Natural killer cell treated with Interleukin-12 subunit alpha and Interleukin-12 subunit beta and Interleukin-15 and Interleukin-18, amount 100 ng/mL, for 72 hours (primary cell): ENCODE measurements around the gene MYOM3. TPM values are rescaled to one million over a fixed set of nuclear protein-coding genes. Genes with fewer than 3 reads are reported as not detected.
"Not testable (repeated sequence)": the region's sequence is repeated elsewhere in the genome, so short reads cannot be mapped to it uniquely, and the experiment has no call there.

Experiments used
- ATAC-seq, 2 donors: fragments of 150-1000 bp; cut with Tn5 transposase in 1 of 2; sonication (Bioruptor Pico), chemical (Tn5 transposase) in 1 of 2; 2 replicates each; pipeline ENCODE4 v1.10.0; 2021
- DNase-seq: peaks from one replicate; pipeline ENCODE4 v3.0.0; 2022; ENCODE audit warnings: low spot score
- H3K27ac Mint-ChIP-seq, 2 donors: 1 replicate in 1 of 2; 2 replicates in 1 of 2; pipeline ENCODE4 v1.8.0; 2022; ENCODE audit warnings: mixed read lengths in 2 of 2, mild to moderate bottlenecking in 1 of 2, moderate library complexity in 1 of 2
- H3K27me3 Mint-ChIP-seq, 2 donors: 1 replicate in 1 of 2; 2 replicates in 1 of 2; pipeline ENCODE4 v1.8.0; 2022; ENCODE audit warnings: mixed read lengths in 2 of 2
- H3K36me3 Mint-ChIP-seq: one replicate; pipeline ENCODE4 v1.8.0; 2022; ENCODE audit warnings: mixed read lengths
- H3K4me1 Mint-ChIP-seq, 2 donors: 1 replicate in 1 of 2; 2 replicates in 1 of 2; pipeline ENCODE4 v1.8.0; 2022; ENCODE audit warnings: low read depth in 2 of 2, mixed read lengths in 2 of 2, mild to moderate bottlenecking in 1 of 2
- H3K4me3 Mint-ChIP-seq: one replicate; pipeline ENCODE4 v1.8.0; 2022; ENCODE audit warnings: mixed read lengths
- H3K9me3 Mint-ChIP-seq: 2 replicates; pipeline ENCODE4 v1.8.0; 2022; ENCODE audit warnings: mixed read lengths
- total RNA-seq, 2 donors: library from RNA; stranded (reverse); gene quantifications; one replicate each; pipeline ENCODE4 v1.2.3, GENCODE V29; 2022

MYOM3 gene
- total RNA-seq, 2 donors from 2014 or later = not detected

- DNase-seq = no peak
- H3K9me3 Mint-ChIP-seq = no peaks in the 10 kb centered on the region
- H3K4me1 Mint-ChIP-seq = no peaks in the 10 kb centered on the region
- peaks cover 0 to 6% of the 10 kb centered on the region in 2 donors for H3K27me3 Mint-ChIP-seq
- ATAC-seq = no peak
- H3K27ac Mint-ChIP-seq = no peak overlapping the region
- no peak overlapping the region for H3K4me3 Mint-ChIP-seq
- no peaks in the 10 kb centered on the region for H3K36me3 Mint-ChIP-seq
Observed at GRCh38 chr1:24051206-24051945, 60.6 kb downstream of the MYOM3 start.

- Mint-ChIP-seq H3K4me1 (no peaks in the 10 kb centered on the region), H3K27ac (no peak overlapping the region), H3K4me3 (no peak overlapping the region), H3K36me3 (no peaks in the 10 kb centered on the region), H3K9me3 (no peaks in the 10 kb centered on the region), H3K27me3 (peaks cover 0 to 6% of the 10 kb centered on the region in 2 donors)
- DNase-seq (no peak), ATAC-seq (no peak)
Observed at GRCh38 chr1:24049733-24050132, 62.2 kb downstream of the MYOM3 start.

GRCh38 chr1:24048894-24049293 is 63.0 kb downstream of the MYOM3 start:
- not testable (repeated sequence) for H3K9me3 Mint-ChIP-seq, H3K27ac Mint-ChIP-seq, H3K27me3 Mint-ChIP-seq, ATAC-seq, H3K4me3 Mint-ChIP-seq, H3K4me1 Mint-ChIP-seq, H3K36me3 Mint-ChIP-seq, DNase-seq

GRCh38 chr1:24048205-24048869 is 63.6 kb downstream of the MYOM3 start:
- no peak for ATAC-seq
- DNase-seq = no peak
- peaks cover 0 to 6% of the 10 kb centered on the region in 2 donors for H3K27me3 Mint-ChIP-seq
- H3K9me3 Mint-ChIP-seq = no peaks in the 10 kb centered on the region
- H3K36me3 Mint-ChIP-seq = no peaks in the 10 kb centered on the region
- no peak overlapping the region for H3K4me3 Mint-ChIP-seq
- H3K27ac Mint-ChIP-seq = no peak overlapping the region
- no peaks in the 10 kb centered on the region for H3K4me1 Mint-ChIP-seq

- H3K36me3 Mint-ChIP-seq = no peaks in the 10 kb centered on the region
- no peaks in the 10 kb centered on the region for H3K9me3 Mint-ChIP-seq
- H3K27me3 Mint-ChIP-seq = peaks cover 0 to 12% of the 10 kb centered on the region in 2 donors
- H3K4me3 Mint-ChIP-seq = no peak overlapping the region
- no peak overlapping the region for H3K27ac Mint-ChIP-seq
- no peaks in the 10 kb centered on the region for H3K4me1 Mint-ChIP-seq
- ATAC-seq (no peak), DNase-seq (no peak)
Observed at GRCh38 chr1:24047110-24047477, 64.8 kb downstream of the MYOM3 start.

GRCh38 chr1:24045771-24046170 is 66.2 kb downstream of the MYOM3 start:
- Mint-ChIP-seq H3K9me3 (no peaks in the 10 kb centered on the region), H3K4me1 (no peaks in the 10 kb centered on the region), H3K27ac (no peak overlapping the region), H3K36me3 (no peaks in the 10 kb centered on the region), H3K4me3 (no peak overlapping the region), H3K27me3 (peaks cover 0 to 12% of the 10 kb centered on the region in 2 donors)
- no peak for ATAC-seq
- no peak for DNase-seq

- H3K9me3 Mint-ChIP-seq, H3K27ac Mint-ChIP-seq, H3K36me3 Mint-ChIP-seq, DNase-seq, ATAC-seq, H3K4me1 Mint-ChIP-seq, H3K4me3 Mint-ChIP-seq: not testable (repeated sequence)
- H3K27me3 Mint-ChIP-seq = peaks cover 4 to 21% of the 10 kb centered on the region in 2 donors
Observed at GRCh38 chr1:24044672-24045071, 67.3 kb downstream of the MYOM3 start.

- ATAC-seq (no peak), DNase-seq (no peak)
- Mint-ChIP-seq H3K4me1 (no peaks in the 10 kb centered on the region), H3K27me3 (peaks cover 9 to 24% of the 10 kb centered on the region in 2 donors), H3K4me3 (no peak overlapping the region), H3K36me3 (no peaks in the 10 kb centered on the region), H3K9me3 (no peaks in the 10 kb centered on the region), H3K27ac (no peak overlapping the region)
Observed at GRCh38 chr1:24043345-24044032, 68.4 kb downstream of the MYOM3 start.

- H3K36me3 Mint-ChIP-seq = no peaks in the 10 kb centered on the region
- no peaks in the 10 kb centered on the region for H3K4me1 Mint-ChIP-seq
- no peak overlapping the region for H3K27ac Mint-ChIP-seq
- no peaks in the 10 kb centered on the region for H3K9me3 Mint-ChIP-seq
- DNase-seq = no peak
- H3K27me3 Mint-ChIP-seq = peaks cover 9 to 23% of the 10 kb centered on the region in 2 donors
- no peak overlapping the region for H3K4me3 Mint-ChIP-seq
- no peak for ATAC-seq
Observed at GRCh38 chr1:24042315-24042714, 69.6 kb downstream of the MYOM3 start.

GRCh38 chr1:24036088-24036487 is 75.8 kb downstream of the MYOM3 start:
- Mint-ChIP-seq H3K4me1 (no peaks in the 10 kb centered on the region), H3K9me3 (no peaks in the 10 kb centered on the region), H3K27ac (no peak overlapping the region), H3K4me3 (no peak overlapping the region), H3K27me3 (peaks cover 11 to 12% of the 10 kb centered on the region in 2 donors), H3K36me3 (no peaks in the 10 kb centered on the region)
- DNase-seq (no peak), ATAC-seq (no peak)

- Mint-ChIP-seq H3K4me3 (no peak overlapping the region), H3K9me3 (no peaks in the 10 kb centered on the region), H3K27me3 (peaks cover 0 to 3% of the 10 kb centered on the region in 2 donors), H3K36me3 (no peaks in the 10 kb centered on the region), H3K27ac (peak overlapping the region in 1 of 2 donors; percentile 32), H3K4me1 (no peaks in the 10 kb centered on the region)
- DNase-seq = no peak
- no peak for ATAC-seq
Observed at GRCh38 chr1:24032981-24033380, 79.0 kb downstream of the MYOM3 start.

- not testable (repeated sequence) for H3K4me3 Mint-ChIP-seq, H3K4me1 Mint-ChIP-seq, ATAC-seq, H3K9me3 Mint-ChIP-seq, DNase-seq, H3K27me3 Mint-ChIP-seq, H3K27ac Mint-ChIP-seq, H3K36me3 Mint-ChIP-seq
Observed at GRCh38 chr1:24030976-24031516, 80.9 kb downstream of the MYOM3 start.

GRCh38 chr1:24027838-24028468 is 84.0 kb downstream of the MYOM3 start:
- Mint-ChIP-seq H3K27me3 (no peaks in the 10 kb centered on the region), H3K4me3 (no peak overlapping the region), H3K36me3 (no peaks in the 10 kb centered on the region), H3K4me1 (no peaks in the 10 kb centered on the region), H3K9me3 (no peaks in the 10 kb centered on the region), H3K27ac (no peak overlapping the region)
- DNase-seq (no peak), ATAC-seq (no peak)
